Measurements from ENCODE around the gene AGO3. TPM values are rescaled to one million over a fixed set of nuclear protein-coding genes. Genes with fewer than 3 reads are reported as not detected.

The AGO3 gene
- total and polyA plus RNA-seq, 2 donors (not counting 3 experiments of a cell fraction or from before 2014, with no cell fraction given): 10.4 to 21.1 TPM

DNA sequence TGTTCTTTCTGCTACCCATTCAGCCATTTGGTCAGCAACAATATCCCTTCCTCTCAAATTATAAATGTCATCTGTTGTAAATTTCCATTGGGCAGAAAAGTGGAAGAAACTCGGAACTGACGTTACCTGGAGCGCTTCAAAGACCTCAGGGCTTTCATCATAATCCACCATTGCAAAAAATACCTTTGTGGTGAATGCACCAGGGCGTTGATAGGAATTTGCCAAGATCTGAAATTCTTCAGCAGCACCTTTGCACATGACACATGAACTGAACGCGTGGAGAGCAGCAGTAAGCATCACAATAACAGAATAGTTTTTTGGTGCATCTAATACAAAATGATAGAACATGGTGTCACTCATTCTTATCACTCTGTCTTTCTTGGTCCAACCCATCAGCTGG lies 149.9 kb downstream of the AGO3 start:
- Histone ChIP-seq H3K4me1 (ENCODE audit: control insufficient read depth, extremely low read depth, insufficient read depth, low read length) (no peaks in the 10 kb centered on the region), H3K79me2 (ENCODE audit: control insufficient read depth, insufficient read depth, low read length) (no peaks in the 10 kb centered on the region), H3K36me3 (ENCODE audit: control insufficient read depth in 2 of 2, extremely low read depth in 1 of 2, insufficient read depth in 2 of 2, low read length in 2 of 2) (no peaks in the 10 kb centered on the region), H3K9me3 (replicated peaks; ENCODE audit: control insufficient read depth, insufficient read depth, low read length) (no peaks in the 10 kb centered on the region), H3K9me1 (replicated peaks; ENCODE audit: control insufficient read depth, extremely low read depth, insufficient read depth, low read length) (no peaks in the 10 kb centered on the region), H2AFZ (ENCODE audit: low read depth, low read length) (no peak overlapping the region), H3K9ac (replicated peaks; ENCODE audit: extremely low read depth, insufficient read depth, low read length) (no peak overlapping the region), H3K4me3 (replicated peaks in 1 of 3; ENCODE audit: insufficient read depth in 1 of 3, low read depth in 1 of 3, low read length in 3 of 3) (no peak overlapping the region), H3K27me3 (ENCODE audit: control insufficient read depth in 2 of 2, insufficient read depth in 2 of 2, low read length in 2 of 2) (no peaks in the 10 kb centered on the region), H4K20me1 (replicated peaks; ENCODE audit: control insufficient read depth, extremely low read depth, insufficient read depth, low read length) (no peaks in the 10 kb centered on the region), H3K27ac (ENCODE audit: insufficient read depth, low read depth, low read length) (no peak overlapping the region), H3K4me2 (ENCODE audit: insufficient read depth, low read length) (no peak overlapping the region)
- POLR2A ChIA-PET: no interaction called here
- no TSS peak for BruUV-seq (replicated peaks)
- TF ChIP-seq FOS (IDR thresholded peaks at IDR 0.05; ENCODE audit: borderline replicate concordance, insufficient read depth, low read length) (no peak), GATA2 (IDR thresholded peaks at IDR 0.05; ENCODE audit: insufficient read depth, insufficient read length, low read depth, low read length) (no peak), MYC (IDR thresholded peaks at IDR 0.05; ENCODE audit: low read depth, low read length) (no peak), POLR2A (IDR thresholded peaks at IDR 0.05; ENCODE audit: low read depth, low read length) (no peak), EZH2 (IDR thresholded peaks at IDR 0.05; ENCODE audit: borderline replicate concordance, low read depth, low read length, severe bottlenecking) (no peak), JUN (IDR thresholded peaks at IDR 0.05; ENCODE audit: borderline replicate concordance, insufficient read depth, insufficient read length, low read depth) (no peak), CTCF (IDR thresholded peaks at IDR 0.05; ENCODE audit: extremely low read depth in 1 of 2, insufficient read depth in 1 of 2, low read depth in 1 of 2, low read length in 2 of 2) (no peak), POLR2AphosphoS5 (IDR thresholded peaks at IDR 0.05; ENCODE audit: insufficient read depth, low read depth, low read length) (no peak)
- TF ChIP-seq, protein P1, sequence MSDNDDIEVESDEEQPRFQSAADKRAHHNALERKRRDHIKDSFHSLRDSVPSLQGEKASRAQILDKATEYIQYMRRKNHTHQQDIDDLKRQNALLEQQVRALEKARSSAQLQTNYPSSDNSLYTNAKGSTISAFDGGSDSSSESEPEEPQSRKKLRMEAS (IDR thresholded peaks at IDR 0.05; ENCODE audit: insufficient read depth, insufficient read length): no peak
- intact Hi-C loops (cut with micrococcal nuclease): no loop called here
- no peak for DNase-seq (ENCODE audit: low read depth, low spot score)
- dilution Hi-C loops (cut with MboI; ENCODE audit: extremely low pct_ligation_motif_present, low sequenced_read_pairs): no loop called here
- CTCF ChIA-PET: interaction anchor here (0.9 kb wide), 1 partner anchor 198 kb away, joined by 3 read pairs; the partner anchor contains the start of gene AGO1
- no peak for FAIRE-seq

Data from endothelial cell of umbilical vein (primary cell).